H9 (cell line): ENCODE data around the gene SHISA7. TPM values are rescaled to one million over a fixed set of nuclear protein-coding genes. Genes with fewer than 3 reads are reported as not detected.

ENCODE experiments used
- DNase-seq: peaks from one replicate; pipeline ENCODE4 v3.0.0-alpha.2; 2017
- H2AFZ ChIP-seq: one replicate; pipeline ENCODE4 v1.6.1; 2013; ENCODE audit warnings: mild to moderate bottlenecking, low read length, control low read depth, moderate library complexity
- H2AK5ac ChIP-seq: 2 replicates; pipeline ENCODE4 v1.6.1; 2013; ENCODE audit warnings: low read length, control low read depth, mixed read lengths; ENCODE audit not compliant: insufficient read length
- H2BK120ac ChIP-seq: one replicate; pipeline ENCODE4 v1.6.1; 2013; ENCODE audit warnings: low read depth, mild to moderate bottlenecking, low read length, control low read depth, inconsistent platforms; ENCODE audit not compliant: poor library complexity, severe bottlenecking
- H2BK12ac ChIP-seq: 2 replicates; pipeline ENCODE4 v1.6.1; 2013; ENCODE audit warnings: low read length, control low read depth, mixed read lengths, low read depth; ENCODE audit not compliant: insufficient read length
- H2BK15ac ChIP-seq: 2 replicates; pipeline ENCODE4 v1.6.1; 2013; ENCODE audit warnings: low read depth, low read length, control low read depth
- H2BK20ac ChIP-seq: one replicate; pipeline ENCODE4 v1.6.1; 2013; ENCODE audit warnings: low read depth, mild to moderate bottlenecking, low read length, control low read depth, inconsistent platforms; ENCODE audit not compliant: poor library complexity, severe bottlenecking
- H2BK5ac ChIP-seq: 2 replicates; pipeline ENCODE4 v1.6.1; 2013; ENCODE audit warnings: low read length, control low read depth, mixed read lengths; ENCODE audit not compliant: insufficient read length
- H3K14ac ChIP-seq: 2 replicates; pipeline ENCODE4 v1.6.1; 2013; ENCODE audit warnings: low read length, control low read depth; ENCODE audit not compliant: insufficient read depth
- H3K18ac ChIP-seq: 2 replicates; pipeline ENCODE4 v1.6.1; 2013; ENCODE audit warnings: low read depth, mild to moderate bottlenecking, mixed read lengths, low read length, control low read depth; ENCODE audit not compliant: insufficient read length
- H3K23ac ChIP-seq: 2 replicates; pipeline ENCODE4 v1.6.1; 2013; ENCODE audit warnings: low read length, control low read depth, mixed read lengths, low read depth; ENCODE audit not compliant: insufficient read length
- H3K23me2 ChIP-seq: 2 replicates; pipeline ENCODE4 v1.6.1; 2013; ENCODE audit warnings: low read depth, mild to moderate bottlenecking, mixed read lengths, low read length, control low read depth; ENCODE audit not compliant: insufficient read length, poor library complexity, severe bottlenecking
- H3K27ac ChIP-seq: 2 replicates; pipeline ENCODE4 v1.5.1; 2013; ENCODE audit warnings: low read length, control low read depth, mixed read lengths, low read depth; ENCODE audit not compliant: insufficient read length
- H3K27me3 ChIP-seq: 2 replicates; pipeline ENCODE4 v1.6.1; 2013; ENCODE audit warnings: low read length, control low read depth, inconsistent platforms; ENCODE audit not compliant: insufficient read depth
- H3K4ac ChIP-seq: 2 replicates; pipeline ENCODE4 v1.6.1; 2013; ENCODE audit warnings: low read depth, mild to moderate bottlenecking, control low read depth, inconsistent platforms, low read length, moderate library complexity
- H3K4me1 ChIP-seq: 2 replicates; pipeline ENCODE4 v1.6.1; 2013; ENCODE audit warnings: low read length, control low read depth, inconsistent platforms; ENCODE audit not compliant: insufficient read depth
- H3K4me2 ChIP-seq: 2 replicates; pipeline ENCODE4 v1.6.1; 2013; ENCODE audit warnings: low read length, control low read depth, mixed read lengths; ENCODE audit not compliant: insufficient read length, insufficient read depth
- H3K56ac ChIP-seq: 2 replicates; pipeline ENCODE4 v1.6.1; 2013; ENCODE audit warnings: low read depth, mild to moderate bottlenecking, mixed read lengths, low read length, control low read depth; ENCODE audit not compliant: insufficient read length
- H3K79me1 ChIP-seq: 2 replicates; pipeline ENCODE4 v1.6.1; 2013; ENCODE audit warnings: low read depth, mild to moderate bottlenecking, moderate library complexity, low read length, control low read depth, inconsistent platforms; ENCODE audit not compliant: insufficient read depth, poor library complexity, severe bottlenecking
- H3K79me2 ChIP-seq: 2 replicates; pipeline ENCODE4 v1.6.1; 2013; ENCODE audit warnings: low read length, control low read depth, inconsistent platforms; ENCODE audit not compliant: insufficient read depth
- H3K9ac ChIP-seq: 2 replicates; pipeline ENCODE4 v1.6.1; 2013; ENCODE audit warnings: low read length, control low read depth, mixed read lengths; ENCODE audit not compliant: insufficient read length; ENCODE audit errors: extremely low read depth
- H3K9me3 ChIP-seq: one replicate; pipeline ENCODE4 v1.6.1; 2013; ENCODE audit warnings: low read depth, low read length, inconsistent platforms; ENCODE audit not compliant: control insufficient read depth
- H3T11ph ChIP-seq: one replicate; pipeline ENCODE4 v1.6.1; 2013; ENCODE audit warnings: mild to moderate bottlenecking, low read length, control low read depth, inconsistent platforms
- H4K20me1 ChIP-seq: one replicate; pipeline ENCODE4 v1.6.1; 2013; ENCODE audit not compliant: control insufficient read depth, insufficient read length, insufficient read depth
- H4K5ac ChIP-seq: 2 replicates; pipeline ENCODE4 v1.6.1; 2013; ENCODE audit warnings: low read depth, mild to moderate bottlenecking, mixed read lengths, low read length, control low read depth; ENCODE audit not compliant: insufficient read length
- H4K8ac ChIP-seq: replicated peaks from 2 replicates; pipeline ENCODE4 v1.6.1; 2013; ENCODE audit warnings: low read length, control low read depth, mixed read lengths, low read depth; ENCODE audit not compliant: insufficient read length
- H4K91ac ChIP-seq: 2 replicates; pipeline ENCODE4 v1.6.1; 2013; ENCODE audit warnings: low read depth, mild to moderate bottlenecking, moderate library complexity, mixed read lengths, low read length, control low read depth; ENCODE audit not compliant: insufficient read length
- H3K27ac Mint-ChIP-seq, 3 experiments: 2 replicates in 2 of 3; 3 replicates in 1 of 3; pipeline ENCODE4 v1.8.0; 2020 to 2021; ENCODE audit warnings: mixed read lengths in 3 of 3, mild to moderate bottlenecking in 1 of 3, moderate library complexity in 1 of 3
- H3K27me3 Mint-ChIP-seq: 2 replicates; pipeline ENCODE4 v1.8.0; 2021; ENCODE audit warnings: low read depth, mild to moderate bottlenecking, moderate library complexity, mixed read lengths
- H3K36me3 Mint-ChIP-seq, 3 experiments: 2 replicates in 2 of 3; 3 replicates in 1 of 3; pipeline ENCODE4 v1.8.0; 2020 to 2021; ENCODE audit warnings: low read depth in 3 of 3, mixed read lengths in 3 of 3; ENCODE audit not compliant: insufficient read depth in 1 of 3
- H3K4me1 Mint-ChIP-seq, 2 experiments: 2 replicates each; pipeline ENCODE4 v1.8.0; 2020; ENCODE audit warnings: mixed read lengths in 2 of 2
- H3K4me3 Mint-ChIP-seq, 2 experiments: 2 replicates in 1 of 2; 3 replicates in 1 of 2; pipeline ENCODE4 v1.8.0; 2020 to 2021; ENCODE audit warnings: mild to moderate bottlenecking in 2 of 2, mixed read lengths in 2 of 2, moderate library complexity in 1 of 2
- H3K9me3 Mint-ChIP-seq, 2 experiments: 2 replicates in 1 of 2; 3 replicates in 1 of 2; pipeline ENCODE4 v1.8.0; 2020; ENCODE audit warnings: mild to moderate bottlenecking in 2 of 2, mixed read lengths in 2 of 2, moderate library complexity in 1 of 2
- WGBS: extraction: QIAGEN DNeasy Blood & Tissue Kit; methylation state at CpG from one replicate; pipeline ENCODE4 v1.1.7; 2013; ENCODE audit warnings: missing lambda C conversion rate, low lambda C conversion rate, mixed read lengths; ENCODE audit not compliant: insufficient read length; ENCODE audit errors: extremely low coverage; 5-methylcytosine and 5-hydroxymethylcytosine counted together
- long read RNA-seq: library from polyadenylated mRNA; unstranded; transcript quantifications from one replicate; pipeline ENCODE4 v2.0.0, GENCODE V29; 2020
- total RNA-seq: library from RNA; stranded (reverse); gene quantifications from 2 replicates; pipeline ENCODE4 v1.2.1, GENCODE V29; 2021
- TF ChIP-seq, protein P1 (sequence below): fragments of 200-600 bp; sonication (generic); conservative IDR thresholded peaks from 3 replicates; pipeline ENCODE4 v1.8.0; 2021; ENCODE audit warnings: antibody characterized with exemption, mild to moderate bottlenecking

Gene SHISA7
- total RNA-seq, result 0.31 TPM in 2 replicates
- long read RNA-seq, result 0 reads

DNA sequence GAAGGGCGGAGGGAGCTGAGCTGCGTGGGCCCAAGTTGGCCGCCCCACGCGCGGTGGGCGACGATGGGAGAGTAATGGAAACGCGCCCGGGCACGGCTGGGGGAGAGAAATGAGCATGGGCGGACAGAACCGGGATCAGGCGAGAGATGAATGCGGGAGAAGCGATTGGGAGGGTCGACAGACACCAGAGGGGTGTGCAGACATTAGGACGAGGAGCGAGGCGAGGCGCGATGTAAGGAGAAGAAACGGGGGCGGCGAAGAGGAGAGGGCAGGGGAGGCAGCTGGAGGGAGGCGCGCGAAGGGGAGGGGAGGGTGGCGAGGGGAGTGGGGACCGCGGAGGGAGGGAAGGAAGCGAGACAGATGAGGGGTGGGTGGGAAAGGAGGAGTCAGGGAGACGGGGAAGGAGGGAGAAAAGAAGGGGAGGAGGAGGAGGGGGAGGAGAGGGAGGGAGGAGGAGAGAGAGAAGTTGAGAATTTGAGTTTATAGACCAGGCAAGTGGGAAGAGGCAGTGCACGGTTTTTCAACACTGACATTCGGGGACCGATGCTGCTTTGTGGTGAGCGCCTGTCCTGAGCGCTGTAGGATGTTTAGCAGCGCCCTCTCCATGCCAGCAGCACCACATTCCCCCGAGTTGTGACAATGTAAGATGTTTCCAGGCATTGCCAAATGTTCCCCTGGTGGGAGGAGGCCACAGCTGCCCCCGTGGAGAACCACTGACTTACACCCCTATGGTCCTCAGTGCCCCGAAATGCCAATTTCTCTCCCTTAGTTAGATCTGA, at the start of gene SHISA7:
SHISA7 (minus strand) TSS at position 256 of the 779 bp plus-strand sequence. CDS start 437 bp downstream, outside the sequence.
- Histone ChIP-seq H2BK15ac (no peak within 1 kb of the TSS), H3K79me1 (no peaks in the 10 kb centered on the region), H3K14ac (no peak within 1 kb of the TSS), H4K20me1 (no peaks in the 10 kb centered on the region), H2BK12ac (no peak within 1 kb of the TSS), H2AFZ (no peak within 1 kb of the TSS), H4K5ac (no peak within 1 kb of the TSS), H3K56ac (no peak within 1 kb of the TSS), H2BK20ac (no peak within 1 kb of the TSS), H3K4me2 (peak within 1 kb of the TSS; percentile 69), H3K23ac (no peak within 1 kb of the TSS), H2BK5ac (no peak within 1 kb of the TSS), H2AK5ac (no peak within 1 kb of the TSS), H2BK120ac (no peak within 1 kb of the TSS), H3K4me1 (0 out of 2 replicates have a peak, but pooled peaks cover 2% of the 10 kb centered on the region), H3K9ac (no peak within 1 kb of the TSS), H3T11ph (no peak within 1 kb of the TSS), H3K79me2 (no peaks in the 10 kb centered on the region), H3K27me3 (peaks cover 48% of the 10 kb centered on the region), H4K91ac (no peak within 1 kb of the TSS), H3K18ac (no peak within 1 kb of the TSS), H3K4ac (no peak within 1 kb of the TSS), H3K23me2 (peaks cover 21% of the 10 kb centered on the region), H3K27ac (no peak within 1 kb of the TSS), H4K8ac (no peak within 1 kb of the TSS), H3K9me3 (no peaks in the 10 kb centered on the region)
- H3K4me3 Mint-ChIP-seq, result peak within 1 kb of the TSS; percentile 49 to 89
- peaks cover 0 to 5% of the 10 kb centered on the region in 2 experiments; a peak in 3 of 5 replicates for H3K9me3 Mint-ChIP-seq
- WGBS, result no CpG with 5 or more reads among the region's 43 CpGs
- TF ChIP-seq, protein P1, sequence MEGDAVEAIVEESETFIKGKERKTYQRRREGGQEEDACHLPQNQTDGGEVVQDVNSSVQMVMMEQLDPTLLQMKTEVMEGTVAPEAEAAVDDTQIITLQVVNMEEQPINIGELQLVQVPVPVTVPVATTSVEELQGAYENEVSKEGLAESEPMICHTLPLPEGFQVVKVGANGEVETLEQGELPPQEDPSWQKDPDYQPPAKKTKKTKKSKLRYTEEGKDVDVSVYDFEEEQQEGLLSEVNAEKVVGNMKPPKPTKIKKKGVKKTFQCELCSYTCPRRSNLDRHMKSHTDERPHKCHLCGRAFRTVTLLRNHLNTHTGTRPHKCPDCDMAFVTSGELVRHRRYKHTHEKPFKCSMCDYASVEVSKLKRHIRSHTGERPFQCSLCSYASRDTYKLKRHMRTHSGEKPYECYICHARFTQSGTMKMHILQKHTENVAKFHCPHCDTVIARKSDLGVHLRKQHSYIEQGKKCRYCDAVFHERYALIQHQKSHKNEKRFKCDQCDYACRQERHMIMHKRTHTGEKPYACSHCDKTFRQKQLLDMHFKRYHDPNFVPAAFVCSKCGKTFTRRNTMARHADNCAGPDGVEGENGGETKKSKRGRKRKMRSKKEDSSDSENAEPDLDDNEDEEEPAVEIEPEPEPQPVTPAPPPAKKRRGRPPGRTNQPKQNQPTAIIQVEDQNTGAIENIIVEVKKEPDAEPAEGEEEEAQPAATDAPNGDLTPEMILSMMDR, result no peak
- no peak for DNase-seq
- H3K36me3 Mint-ChIP-seq, result no peaks in the 10 kb centered on the region; a peak in 1 of 7 replicates
- peaks cover 40% of the 10 kb centered on the region for H3K27me3 Mint-ChIP-seq
- H3K27ac Mint-ChIP-seq, result peak within 1 kb of the TSS in 1 of 3 experiments; percentile 13; a peak in 1 of 7 replicates
- H3K4me1 Mint-ChIP-seq, result peaks cover 13 to 28% of the 10 kb centered on the region in 2 experiments
